Measurements from ENCODE around the gene NRXN2. TPM values are rescaled to one million over a fixed set of nuclear protein-coding genes. Genes with fewer than 3 reads are reported as not detected.

Gene NRXN2
- total RNA-seq, 1 experiment from 2014 or later, result 0.15 TPM

GRCh38 chr11:64675450-64676260, 47.3 kb downstream of the NRXN2 start:
- Histone ChIP-seq H3K4me1 (ENCODE audit: control insufficient read depth, insufficient read depth, low read length) (no peaks in the 10 kb centered on the region), H3K4me3 (ENCODE audit: low read depth in 2 of 2, low read length in 2 of 2) (no peak overlapping the region), H3K36me3 (ENCODE audit: control insufficient read depth, insufficient read depth, low read length) (no peaks in the 10 kb centered on the region), H3K27me3 (ENCODE audit: control insufficient read depth, insufficient read depth, low read length) (peaks cover 40% of the 10 kb centered on the region), H3K27ac (ENCODE audit: low read length) (no peak overlapping the region), H3K9me3 (ENCODE audit: control insufficient read depth, insufficient read depth, low read depth, low read length) (no peaks in the 10 kb centered on the region)
- POLR2A ChIA-PET, result no interaction called here
- no TSS peak for BruUV-seq (replicated peaks)
- CTCF ChIA-PET, result interaction anchor here (1.3 to 1.9 kb wide), 2 partner anchors 13 to 25 kb away, joined by 3 to 7 read pairs; no protein-coding TSS in a partner anchor
- ATAC-seq (peak; percentile 72; the same call in 1 of the 2 replicates), DNase-seq (ENCODE audit: low read depth, low spot score) (no peak)
- TF ChIP-seq SIN3A (IDR thresholded peaks at IDR 0.05; ENCODE audit: borderline replicate concordance, insufficient read depth, low read depth, low read length), result no peak
- no peak for TF ChIP-seq TCF7L2 (IDR thresholded peaks at IDR 0.05; ENCODE audit: low read depth, low read length)
- no peak for TF ChIP-seq POLR2AphosphoS5 (IDR thresholded peaks at IDR 0.05; ENCODE audit: low read depth, low read length)
- TF ChIP-seq, protein P1, sequence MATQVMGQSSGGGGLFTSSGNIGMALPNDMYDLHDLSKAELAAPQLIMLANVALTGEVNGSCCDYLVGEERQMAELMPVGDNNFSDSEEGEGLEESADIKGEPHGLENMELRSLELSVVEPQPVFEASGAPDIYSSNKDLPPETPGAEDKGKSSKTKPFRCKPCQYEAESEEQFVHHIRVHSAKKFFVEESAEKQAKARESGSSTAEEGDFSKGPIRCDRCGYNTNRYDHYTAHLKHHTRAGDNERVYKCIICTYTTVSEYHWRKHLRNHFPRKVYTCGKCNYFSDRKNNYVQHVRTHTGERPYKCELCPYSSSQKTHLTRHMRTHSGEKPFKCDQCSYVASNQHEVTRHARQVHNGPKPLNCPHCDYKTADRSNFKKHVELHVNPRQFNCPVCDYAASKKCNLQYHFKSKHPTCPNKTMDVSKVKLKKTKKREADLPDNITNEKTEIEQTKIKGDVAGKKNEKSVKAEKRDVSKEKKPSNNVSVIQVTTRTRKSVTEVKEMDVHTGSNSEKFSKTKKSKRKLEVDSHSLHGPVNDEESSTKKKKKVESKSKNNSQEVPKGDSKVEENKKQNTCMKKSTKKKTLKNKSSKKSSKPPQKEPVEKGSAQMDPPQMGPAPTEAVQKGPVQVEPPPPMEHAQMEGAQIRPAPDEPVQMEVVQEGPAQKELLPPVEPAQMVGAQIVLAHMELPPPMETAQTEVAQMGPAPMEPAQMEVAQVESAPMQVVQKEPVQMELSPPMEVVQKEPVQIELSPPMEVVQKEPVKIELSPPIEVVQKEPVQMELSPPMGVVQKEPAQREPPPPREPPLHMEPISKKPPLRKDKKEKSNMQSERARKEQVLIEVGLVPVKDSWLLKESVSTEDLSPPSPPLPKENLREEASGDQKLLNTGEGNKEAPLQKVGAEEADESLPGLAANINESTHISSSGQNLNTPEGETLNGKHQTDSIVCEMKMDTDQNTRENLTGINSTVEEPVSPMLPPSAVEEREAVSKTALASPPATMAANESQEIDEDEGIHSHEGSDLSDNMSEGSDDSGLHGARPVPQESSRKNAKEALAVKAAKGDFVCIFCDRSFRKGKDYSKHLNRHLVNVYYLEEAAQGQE (IDR thresholded peaks at IDR 0.05; ENCODE audit: insufficient read depth in 1 of 2, low read depth in 2 of 2, low read length in 1 of 2), result no peak
- TF ChIP-seq, protein P2, sequence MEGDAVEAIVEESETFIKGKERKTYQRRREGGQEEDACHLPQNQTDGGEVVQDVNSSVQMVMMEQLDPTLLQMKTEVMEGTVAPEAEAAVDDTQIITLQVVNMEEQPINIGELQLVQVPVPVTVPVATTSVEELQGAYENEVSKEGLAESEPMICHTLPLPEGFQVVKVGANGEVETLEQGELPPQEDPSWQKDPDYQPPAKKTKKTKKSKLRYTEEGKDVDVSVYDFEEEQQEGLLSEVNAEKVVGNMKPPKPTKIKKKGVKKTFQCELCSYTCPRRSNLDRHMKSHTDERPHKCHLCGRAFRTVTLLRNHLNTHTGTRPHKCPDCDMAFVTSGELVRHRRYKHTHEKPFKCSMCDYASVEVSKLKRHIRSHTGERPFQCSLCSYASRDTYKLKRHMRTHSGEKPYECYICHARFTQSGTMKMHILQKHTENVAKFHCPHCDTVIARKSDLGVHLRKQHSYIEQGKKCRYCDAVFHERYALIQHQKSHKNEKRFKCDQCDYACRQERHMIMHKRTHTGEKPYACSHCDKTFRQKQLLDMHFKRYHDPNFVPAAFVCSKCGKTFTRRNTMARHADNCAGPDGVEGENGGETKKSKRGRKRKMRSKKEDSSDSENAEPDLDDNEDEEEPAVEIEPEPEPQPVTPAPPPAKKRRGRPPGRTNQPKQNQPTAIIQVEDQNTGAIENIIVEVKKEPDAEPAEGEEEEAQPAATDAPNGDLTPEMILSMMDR (IDR thresholded peaks at IDR 0.05), result no peak
- in situ Hi-C loops (cut with HindIII; ENCODE audit: low pct_unique_long_range_greater_than_20kb, low sequenced_read_pairs) (no loop called here), intact Hi-C loops (cut with micrococcal nuclease; ENCODE audit: unreplicated experiment) (no loop called here)

- no peaks in the 10 kb centered on the region for H3K9me3 ChIP-seq (ENCODE audit: control insufficient read depth, insufficient read depth, low read depth, low read length)
- BruUV-seq (replicated peaks), result no TSS peak
Observed at GRCh38 chr11:64674774-64675173, 48.2 kb downstream of the NRXN2 start.

More at GRCh38 chr11:64674774-64675173, 48.2 kb downstream of the NRXN2 start:
- peaks cover 43% of the 10 kb centered on the region for H3K27me3 ChIP-seq (ENCODE audit: control insufficient read depth, insufficient read depth, low read length)
- no peaks in the 10 kb centered on the region for H3K4me1 ChIP-seq (ENCODE audit: control insufficient read depth, insufficient read depth, low read length)
- intact Hi-C loops (cut with micrococcal nuclease; ENCODE audit: unreplicated experiment), result no loop called here
- no peak overlapping the region for H3K27ac ChIP-seq (ENCODE audit: low read length)
- CTCF ChIA-PET, result interaction anchor here (1.9 kb wide), 1 partner anchor 14 kb away, joined by 7 read pairs; no protein-coding TSS in a partner anchor
- DNase-seq (ENCODE audit: low read depth, low spot score), result no peak
- ATAC-seq, result no peak
- in situ Hi-C loops (cut with HindIII; ENCODE audit: low pct_unique_long_range_greater_than_20kb, low sequenced_read_pairs), result no loop called here
- no peaks in the 10 kb centered on the region for H3K36me3 ChIP-seq (ENCODE audit: control insufficient read depth, insufficient read depth, low read length)
- H3K4me3 ChIP-seq (ENCODE audit: low read depth in 2 of 2, low read length in 2 of 2), result no peak overlapping the region
- POLR2A ChIA-PET, result no interaction called here
- TF ChIP-seq, protein P1 (IDR thresholded peaks at IDR 0.05; ENCODE audit: insufficient read depth in 1 of 2, low read depth in 2 of 2, low read length in 1 of 2), result no peak
- no peak for TF ChIP-seq SIN3A (IDR thresholded peaks at IDR 0.05; ENCODE audit: borderline replicate concordance, insufficient read depth, low read depth, low read length)
- TF ChIP-seq TCF7L2 (IDR thresholded peaks at IDR 0.05; ENCODE audit: low read depth, low read length), result no peak
